Lung (tissue), 12 donors: ENCODE data around the gene SPTBN1. TPM values are rescaled to one million over a fixed set of nuclear protein-coding genes. Genes with fewer than 3 reads are reported as not detected.

Experiments
- ATAC-seq: fragments of 200-7000 bp; cut with Tn5 transposase; one replicate; pipeline ENCODE4 v1.9.1; 2020; ENCODE audit warnings: moderate number of reproducible peaks; ENCODE audit not compliant: insufficient read depth, low FRiP score
- DNase-seq, 3 donors: peaks; one replicate each; pipeline ENCODE4 v3.0.0-alpha.2; 2013 to 2017
- H3K27ac ChIP-seq, 2 donors: one replicate each; pipeline ENCODE4 v1.5.1; 2013; ENCODE audit warnings: mild to moderate bottlenecking in 2 of 2, moderate library complexity in 2 of 2, control low read depth in 1 of 2, inconsistent platforms in 1 of 2, low read depth in 1 of 2, low read length in 1 of 2
- H3K27me3 ChIP-seq, 3 donors: one replicate each; pipeline ENCODE4 v1.5.1; 2013; ENCODE audit warnings: low read length in 2 of 3; ENCODE audit not compliant: control insufficient read depth in 3 of 3, insufficient read depth in 3 of 3
- H3K36me3 ChIP-seq, 4 donors: one replicate each; pipeline ENCODE4 v1.5.1; 2013; ENCODE audit warnings: low read length in 4 of 4, mild to moderate bottlenecking in 1 of 4, moderate library complexity in 1 of 4; ENCODE audit not compliant: control insufficient read depth in 4 of 4, insufficient read depth in 4 of 4
- H3K4me1 ChIP-seq, 5 donors: one replicate each; pipeline ENCODE4 v1.5.1; 2013; ENCODE audit warnings: low read length in 5 of 5, mild to moderate bottlenecking in 2 of 5, moderate library complexity in 1 of 5; ENCODE audit not compliant: control insufficient read depth in 5 of 5, insufficient read depth in 5 of 5
- H3K4me3 ChIP-seq: one replicate; pipeline ENCODE4 v1.5.1; 2013; ENCODE audit warnings: mild to moderate bottlenecking, control low read depth, moderate library complexity
- H3K9ac ChIP-seq, 2 donors: one replicate each; pipeline ENCODE4 v1.5.1; 2013; ENCODE audit warnings: low read length in 2 of 2, control low read depth in 1 of 2; ENCODE audit not compliant: insufficient read depth in 1 of 2
- H3K9me3 ChIP-seq, 4 donors: one replicate each; pipeline ENCODE4 v1.5.1; 2013; ENCODE audit warnings: low read length in 3 of 4, mild to moderate bottlenecking in 1 of 4, moderate library complexity in 1 of 4; ENCODE audit not compliant: control insufficient read depth in 4 of 4, insufficient read depth in 3 of 4
- WGBS, 2 donors: extraction: QIAGEN DNeasy Blood & Tissue Kit; methylation state at CpG; one replicate each; pipeline ENCODE4 v1.1.7; 2013; 5-methylcytosine and 5-hydroxymethylcytosine counted together
- polyA plus RNA-seq, 2 donors: library from polyadenylated mRNA; stranded (reverse); fragments of 200-250 nt; gene quantifications; one replicate each; pipeline ENCODE4 v1.2.1, GENCODE V29; 2013
- total RNA-seq, 2 donors: library from RNA; depleted of rRNA in 1 of 2; stranded (reverse); fragments of >200 nt in 1 of 2; gene quantifications; one replicate each; pipeline ENCODE4 v1.2.1, GENCODE V29; 2014 to 2021
- TF ChIP-seq, protein P1 (sequence below): IDR thresholded peaks from 2 replicates; pipeline ENCODE4 v1.5.1; 2012; ENCODE audit warnings: mild to moderate bottlenecking; ENCODE audit errors: control extremely low read depth, extremely low read depth
- donor health status: control.
- donor health status: control.
- donor health status: Bipolar disorder and iron deficiency.
- donor health status: healthy.
- donor health status: DM: yes; HTN: yes; CAD: no.

Gene SPTBN1
- total and polyA plus RNA-seq, 4 donors: 89.4 to 715 (median 275) TPM

DNA sequence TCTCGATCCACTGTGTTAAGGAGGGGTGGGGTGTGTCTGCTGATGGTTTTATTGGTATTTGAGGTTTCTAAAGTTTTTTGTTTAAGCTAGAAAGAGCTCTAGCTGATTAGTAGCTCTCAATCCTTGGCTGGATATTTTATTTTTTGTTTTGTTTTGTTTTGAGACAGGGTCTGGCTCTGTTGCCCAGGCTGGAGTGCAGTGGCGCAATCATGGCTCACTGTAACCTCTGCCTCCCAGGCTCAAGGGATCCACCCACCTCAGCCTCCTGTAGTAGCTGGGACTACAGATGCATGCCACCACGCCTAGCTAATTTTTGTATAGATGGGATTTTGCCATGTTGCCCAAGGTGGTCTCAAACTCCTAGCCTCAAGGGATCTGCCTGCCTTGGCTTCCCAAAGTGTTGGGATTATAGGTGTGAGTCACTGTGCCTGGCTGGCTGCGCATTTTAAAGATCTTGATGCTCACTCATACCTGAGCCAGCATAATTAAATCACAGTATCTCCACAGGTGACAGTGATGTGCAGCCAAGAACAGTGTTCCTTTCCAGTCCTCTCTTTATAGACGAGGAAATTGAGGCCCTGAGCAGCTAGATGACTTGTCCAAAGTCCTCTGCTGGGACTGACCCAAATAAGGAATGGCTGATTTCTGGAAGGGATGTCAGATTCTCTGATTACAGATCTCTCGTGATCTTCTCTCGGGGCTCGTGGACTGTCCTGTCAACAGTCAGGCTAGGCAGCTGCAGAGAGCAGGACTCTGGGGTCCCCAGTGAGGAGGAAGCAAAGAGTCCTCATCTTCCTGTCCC lies 44.5 kb downstream of the SPTBN1 start:
- Histone ChIP-seq H3K4me3 (no peak overlapping the region), H3K9me3 (no peaks in the 10 kb centered on the region), H3K9ac (no peak overlapping the region), H3K36me3 (peaks cover 0 to 9% (median 0%) of the 10 kb centered on the region in 4 donors), H3K27ac (peak overlapping the region in 1 of 2 donors; percentile 32), H3K27me3 (no peaks in the 10 kb centered on the region), H3K4me1 (peaks cover 26 to 87% (median 55%) of the 10 kb centered on the region in 5 donors)
- WGBS, 2 donors: 70 to 74% methylated on average over 8 of the region's 8 CpGs
- TF ChIP-seq, protein P1, sequence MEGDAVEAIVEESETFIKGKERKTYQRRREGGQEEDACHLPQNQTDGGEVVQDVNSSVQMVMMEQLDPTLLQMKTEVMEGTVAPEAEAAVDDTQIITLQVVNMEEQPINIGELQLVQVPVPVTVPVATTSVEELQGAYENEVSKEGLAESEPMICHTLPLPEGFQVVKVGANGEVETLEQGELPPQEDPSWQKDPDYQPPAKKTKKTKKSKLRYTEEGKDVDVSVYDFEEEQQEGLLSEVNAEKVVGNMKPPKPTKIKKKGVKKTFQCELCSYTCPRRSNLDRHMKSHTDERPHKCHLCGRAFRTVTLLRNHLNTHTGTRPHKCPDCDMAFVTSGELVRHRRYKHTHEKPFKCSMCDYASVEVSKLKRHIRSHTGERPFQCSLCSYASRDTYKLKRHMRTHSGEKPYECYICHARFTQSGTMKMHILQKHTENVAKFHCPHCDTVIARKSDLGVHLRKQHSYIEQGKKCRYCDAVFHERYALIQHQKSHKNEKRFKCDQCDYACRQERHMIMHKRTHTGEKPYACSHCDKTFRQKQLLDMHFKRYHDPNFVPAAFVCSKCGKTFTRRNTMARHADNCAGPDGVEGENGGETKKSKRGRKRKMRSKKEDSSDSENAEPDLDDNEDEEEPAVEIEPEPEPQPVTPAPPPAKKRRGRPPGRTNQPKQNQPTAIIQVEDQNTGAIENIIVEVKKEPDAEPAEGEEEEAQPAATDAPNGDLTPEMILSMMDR: no peak
- DNase-seq (no peak), ATAC-seq (no peak)

DNA sequence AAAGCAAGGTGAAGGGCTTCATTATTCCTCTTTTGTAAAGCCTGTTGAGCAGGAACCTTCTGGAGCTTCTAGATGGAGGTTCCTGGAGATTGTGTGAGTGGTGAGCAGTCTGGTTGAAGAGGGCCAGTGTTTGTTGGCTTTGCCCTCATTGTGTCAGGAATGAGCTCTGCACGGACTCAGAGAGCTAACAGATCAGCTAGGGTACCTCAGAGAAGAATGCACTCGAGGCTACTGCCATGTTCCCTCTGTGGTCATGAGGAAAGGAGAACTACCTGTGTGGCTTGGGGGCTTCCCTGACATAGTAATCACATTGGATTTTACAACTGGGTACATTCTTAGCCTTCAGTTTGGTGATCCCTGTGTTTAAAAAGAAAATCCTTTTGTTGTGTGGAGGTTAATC lies 46.6 kb downstream of the SPTBN1 start:
- Histone ChIP-seq H3K4me1 (peaks cover 28 to 86% (median 54%) of the 10 kb centered on the region in 5 donors), H3K27ac (peak overlapping the region in 1 of 2 donors; percentile 38), H3K9ac (no peak overlapping the region), H3K27me3 (no peaks in the 10 kb centered on the region), H3K36me3 (peaks cover 0 to 9% (median 0%) of the 10 kb centered on the region in 4 donors), H3K4me3 (no peak overlapping the region), H3K9me3 (no peaks in the 10 kb centered on the region)
- TF ChIP-seq, protein P1: no peak
- 41% methylated on average over 2 of the region's 2 CpGs for WGBS, 2 donors
- ATAC-seq (no peak), DNase-seq (no peak)

DNA sequence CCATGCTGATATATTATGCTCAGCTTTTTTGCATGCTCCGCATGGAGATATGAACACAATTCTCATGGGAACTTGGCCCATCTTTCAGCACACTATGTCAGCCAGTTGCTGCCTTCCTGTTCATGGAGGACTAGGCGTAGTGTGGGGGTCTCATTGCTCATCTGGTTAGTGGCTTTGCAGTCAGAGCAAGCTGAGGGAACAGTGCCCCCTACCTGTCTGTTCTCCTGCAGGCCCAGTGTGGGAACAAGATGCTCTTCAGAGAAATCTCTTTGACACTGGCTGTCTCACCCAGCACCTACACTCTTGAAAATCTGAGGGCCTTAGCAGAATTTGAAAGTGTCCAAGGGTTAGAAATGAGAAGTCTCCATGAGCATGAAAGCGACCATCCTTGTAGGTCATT lies 47.1 kb downstream of the SPTBN1 start:
- Histone ChIP-seq H3K27ac (peak overlapping the region in 1 of 2 donors; percentile 38), H3K4me3 (no peak overlapping the region), H3K4me1 (peaks cover 28 to 82% (median 54%) of the 10 kb centered on the region in 5 donors), H3K9me3 (no peaks in the 10 kb centered on the region), H3K27me3 (no peaks in the 10 kb centered on the region), H3K36me3 (peaks cover 0 to 9% (median 0%) of the 10 kb centered on the region in 4 donors), H3K9ac (no peak overlapping the region)
- TF ChIP-seq, protein P1: no peak
- DNase-seq: peak; percentile 52 to 66 (median 57)
- 71 to 74% methylated on average over 3 of the region's 3 CpGs for WGBS, 2 donors
- no peak for ATAC-seq
